Measurements from ENCODE around the gene ZNF70.
A peak's percentile ranks its signal among the peaks of the same experiment; 100 is the strongest.

ZNF70 gene

GRCh38 chr22:23777776-23778576 is 27.1 kb upstream of the ZNF70 start:
- DNase-seq (ENCODE audit: low read depth) = no peak
- Histone ChIP-seq H3K9me3 (ENCODE audit: control insufficient read depth, low read length) (no peaks in the 10 kb centered on the region), H3K27me3 (replicated peaks; ENCODE audit: control insufficient read depth, insufficient read depth, low read length) (peaks cover 2% of the 10 kb centered on the region), H3K9ac (ENCODE audit: low read length) (no peak overlapping the region), H3K4me1 (ENCODE audit: control insufficient read depth, insufficient read depth, low read length) (peaks cover 28% of the 10 kb centered on the region), H3K36me3 (ENCODE audit: control insufficient read depth, insufficient read depth, low read length, severe bottlenecking) (no peaks in the 10 kb centered on the region), H3K4me3 (ENCODE audit: low read length) (no peak overlapping the region)

- no peaks in the 10 kb centered on the region for H3K36me3 ChIP-seq (ENCODE audit: control insufficient read depth, insufficient read depth, low read length, severe bottlenecking)
- DNase-seq (ENCODE audit: low read depth) = no peak
- H3K4me3 ChIP-seq (ENCODE audit: low read length) = no peak overlapping the region
- no peaks in the 10 kb centered on the region for H3K27me3 ChIP-seq (replicated peaks; ENCODE audit: control insufficient read depth, insufficient read depth, low read length)
- H3K9ac ChIP-seq (ENCODE audit: low read length) = no peak overlapping the region
- H3K4me1 ChIP-seq (ENCODE audit: control insufficient read depth, insufficient read depth, low read length) = peaks cover 16% of the 10 kb centered on the region
- no peaks in the 10 kb centered on the region for H3K9me3 ChIP-seq (ENCODE audit: control insufficient read depth, low read length)
Measured at GRCh38 chr22:23775779-23776375, 25.0 kb upstream of the ZNF70 start.

- Histone ChIP-seq H3K9me3 (ENCODE audit: control insufficient read depth, low read length) (no peaks in the 10 kb centered on the region), H3K36me3 (ENCODE audit: control insufficient read depth, insufficient read depth, low read length, severe bottlenecking) (no peaks in the 10 kb centered on the region), H3K9ac (ENCODE audit: low read length) (no peak overlapping the region), H3K4me3 (ENCODE audit: low read length) (no peak overlapping the region), H3K27me3 (replicated peaks; ENCODE audit: control insufficient read depth, insufficient read depth, low read length) (no peaks in the 10 kb centered on the region), H3K4me1 (ENCODE audit: control insufficient read depth, insufficient read depth, low read length) (peaks cover 16% of the 10 kb centered on the region)
- DNase-seq (ENCODE audit: low read depth) = peak; percentile 71
Measured at GRCh38 chr22:23774922-23775436, 24.1 kb upstream of the ZNF70 start.

- Histone ChIP-seq H3K9ac (ENCODE audit: low read length) (no peak overlapping the region), H3K9me3 (ENCODE audit: control insufficient read depth, low read length) (no peaks in the 10 kb centered on the region), H3K4me1 (ENCODE audit: control insufficient read depth, insufficient read depth, low read length) (peaks cover 16% of the 10 kb centered on the region), H3K27me3 (replicated peaks; ENCODE audit: control insufficient read depth, insufficient read depth, low read length) (no peaks in the 10 kb centered on the region), H3K4me3 (ENCODE audit: low read length) (no peak overlapping the region), H3K36me3 (ENCODE audit: control insufficient read depth, insufficient read depth, low read length, severe bottlenecking) (no peaks in the 10 kb centered on the region)
- DNase-seq (ENCODE audit: low read depth) = no peak
Measured at GRCh38 chr22:23774114-23774921, 23.4 kb upstream of the ZNF70 start.

GRCh38 chr22:23773483-23774113 is 22.7 kb upstream of the ZNF70 start:
- no peak for DNase-seq (ENCODE audit: low read depth)
- Histone ChIP-seq H3K9me3 (ENCODE audit: control insufficient read depth, low read length) (no peaks in the 10 kb centered on the region), H3K4me1 (ENCODE audit: control insufficient read depth, insufficient read depth, low read length) (peaks cover 16% of the 10 kb centered on the region), H3K27me3 (replicated peaks; ENCODE audit: control insufficient read depth, insufficient read depth, low read length) (no peaks in the 10 kb centered on the region), H3K9ac (ENCODE audit: low read length) (no peak overlapping the region), H3K36me3 (ENCODE audit: control insufficient read depth, insufficient read depth, low read length, severe bottlenecking) (no peaks in the 10 kb centered on the region), H3K4me3 (ENCODE audit: low read length) (no peak overlapping the region)

GRCh38 chr22:23772649-23773473 is 21.9 kb upstream of the ZNF70 start, which contains the start of gene MMP11:
MMP11 (plus strand) TSS chr22:23772849; CDS start chr22:23772871, 22 bp downstream.
- DNase-seq (ENCODE audit: low read depth) = peak; percentile 77
- no peaks in the 10 kb centered on the region for H3K9me3 ChIP-seq (ENCODE audit: control insufficient read depth, low read length)
- no peaks in the 10 kb centered on the region for H3K27me3 ChIP-seq (replicated peaks; ENCODE audit: control insufficient read depth, insufficient read depth, low read length)
- H3K9ac ChIP-seq (ENCODE audit: low read length) = peak within 1 kb of the TSS; percentile 65
- H3K4me3 ChIP-seq (ENCODE audit: low read length) = peak within 1 kb of the TSS; percentile 70
- peaks cover 16% of the 10 kb centered on the region for H3K4me1 ChIP-seq (ENCODE audit: control insufficient read depth, insufficient read depth, low read length)
- H3K36me3 ChIP-seq (ENCODE audit: control insufficient read depth, insufficient read depth, low read length, severe bottlenecking) = no peaks in the 10 kb centered on the region

- peaks cover 16% of the 10 kb centered on the region for H3K4me1 ChIP-seq (ENCODE audit: control insufficient read depth, insufficient read depth, low read length)
- H3K27me3 ChIP-seq (replicated peaks; ENCODE audit: control insufficient read depth, insufficient read depth, low read length) = no peaks in the 10 kb centered on the region
- no peak for DNase-seq (ENCODE audit: low read depth)
- peak overlapping the region; percentile 42 for H3K9ac ChIP-seq (ENCODE audit: low read length)
- peak overlapping the region; percentile 59 for H3K4me3 ChIP-seq (ENCODE audit: low read length)
- no peaks in the 10 kb centered on the region for H3K36me3 ChIP-seq (ENCODE audit: control insufficient read depth, insufficient read depth, low read length, severe bottlenecking)
- H3K9me3 ChIP-seq (ENCODE audit: control insufficient read depth, low read length) = no peaks in the 10 kb centered on the region
Measured at GRCh38 chr22:23772315-23772648, 21.4 kb upstream of the ZNF70 start.

GRCh38 chr22:23769321-23769965 is 18.5 kb upstream of the ZNF70 start:
- H3K9me3 ChIP-seq (ENCODE audit: control insufficient read depth, low read length) = no peaks in the 10 kb centered on the region
- H3K9ac ChIP-seq (ENCODE audit: low read length) = no peak overlapping the region
- no peaks in the 10 kb centered on the region for H3K36me3 ChIP-seq (ENCODE audit: control insufficient read depth, insufficient read depth, low read length, severe bottlenecking)
- H3K4me1 ChIP-seq (ENCODE audit: control insufficient read depth, insufficient read depth, low read length) = peaks cover 18% of the 10 kb centered on the region
- H3K4me3 ChIP-seq (ENCODE audit: low read length) = no peak overlapping the region
- DNase-seq (ENCODE audit: low read depth) = no peak
- no peaks in the 10 kb centered on the region for H3K27me3 ChIP-seq (replicated peaks; ENCODE audit: control insufficient read depth, insufficient read depth, low read length)

GRCh38 chr22:23767673-23768548 is 17.0 kb upstream of the ZNF70 start, which contains the start of gene CHCHD10:
CHCHD10 (minus strand) TSS chr22:23767972; CDS start chr22:23767874, 98 bp downstream.
- peak; percentile 87 for DNase-seq (ENCODE audit: low read depth)
- peak within 1 kb of the TSS; percentile 90 for H3K9ac ChIP-seq (ENCODE audit: low read length)
- no peaks in the 10 kb centered on the region for H3K36me3 ChIP-seq (ENCODE audit: control insufficient read depth, insufficient read depth, low read length, severe bottlenecking)
- no peaks in the 10 kb centered on the region for H3K27me3 ChIP-seq (replicated peaks; ENCODE audit: control insufficient read depth, insufficient read depth, low read length)
- no peaks in the 10 kb centered on the region for H3K9me3 ChIP-seq (ENCODE audit: control insufficient read depth, low read length)
- H3K4me1 ChIP-seq (ENCODE audit: control insufficient read depth, insufficient read depth, low read length) = peaks cover 14% of the 10 kb centered on the region
- H3K4me3 ChIP-seq (ENCODE audit: low read length) = peak within 1 kb of the TSS; percentile 85

Measured in adipocyte (in vitro differentiated cells).